A549 (cell line): Measurements from ENCODE around the gene ACSBG1. TPM values are rescaled to one million over a fixed set of nuclear protein-coding genes. Genes with fewer than 3 reads are reported as not detected.

Source experiments
- ATAC-seq, 2 experiments: fragments of 200-7000 bp in 1 of 2; fragments of >200 bp in 1 of 2; cut with Nextera tagmentation in 1 of 2; cut with Tn5 transposase in 1 of 2; 3 replicates each; pipeline versions ENCODE4 v1.8.0 to v1.9.1; 2018 to 2020; ENCODE audit warnings: mild to moderate bottlenecking in 1 of 2, moderate library complexity in 1 of 2
- CTCF ChIA-PET: fragments of 300-600 bp; sonication (Branson Sonifier 250); formaldehyde crosslinking; extraction: SDS; loops from one replicate; lab custom pipeline; 2021; ENCODE audit warnings: antibody characterized with exemption, inconsistent platforms; lab: Yijun Ruan, JAX
- POLR2A ChIA-PET: fragments of 350-600 bp; formaldehyde crosslinking; extraction: SDS; loops from one replicate; lab custom pipeline; 2021; ENCODE audit warnings: antibody characterized with exemption, inconsistent platforms; lab: Yijun Ruan, JAX
- DNase-seq, 2 experiments: peaks; one replicate each; pipeline versions ENCODE4 v3.0.0 to v3.0.0-alpha.2; 2011 to 2016; ENCODE audit warnings: low read depth in 1 of 2, low spot score in 1 of 2
- FAIRE-seq: peaks from 2 replicates; lab custom pipeline; 2011; peaks lifted over from hg19 to GRCh38; lab: Jason Lieb, UNC
- H3K27ac ChIP-seq, 2 experiments: fragments of >200 bp; sonication (Bioruptor Twin); formaldehyde crosslinking; 3 replicates each; pipeline ENCODE4 v1.5.1; 2016 to 2017
- H3K4me1 ChIP-seq: fragments of >200 bp; sonication (Bioruptor Twin); formaldehyde crosslinking; 3 replicates; pipeline ENCODE4 v1.6.1; 2016
- H3K4me2 ChIP-seq: fragments of >200 bp; sonication (Bioruptor Twin); formaldehyde crosslinking; 3 replicates; pipeline ENCODE4 v1.6.1; 2016
- H3K4me3 ChIP-seq: fragments of >200 bp; sonication (Bioruptor Twin); formaldehyde crosslinking; 3 replicates; pipeline ENCODE4 v1.5.1; 2016
- H3K9me3 ChIP-seq: fragments of >200 bp; sonication (Bioruptor Twin); formaldehyde crosslinking; 3 replicates; pipeline ENCODE4 v1.6.1; 2016
- ATOH8 ChIP-seq: fragments of 250-450 bp; sonication (Bioruptor Pico); IDR thresholded peaks from 2 replicates; pipeline ENCODE4 v1.5.0; 2020; ENCODE audit warnings: low read depth, mild to moderate bottlenecking, moderate library complexity
- BHLHE40 ChIP-seq: IDR thresholded peaks from 2 replicates; pipeline ENCODE4 v1.6.1; 2012; ENCODE audit warnings: low read depth, low read length, inconsistent platforms
- CBX2 ChIP-seq: fragments of 200-600 bp; sonication (generic); IDR thresholded peaks from 2 replicates; pipeline ENCODE4 v1.6.1; 2016; ENCODE audit warnings: low read depth, mild to moderate bottlenecking, borderline replicate concordance
- CBX8 ChIP-seq: fragments of 200-600 bp; sonication (generic); IDR thresholded peaks from 2 replicates; pipeline ENCODE4 v1.6.1; 2016
- CHD2 ChIP-seq: fragments of 150-350 bp; IDR thresholded peaks from 2 replicates; pipeline ENCODE4 v1.6.1; 2014; ENCODE audit warnings: low read length; ENCODE audit not compliant: partially characterized antibody
- CHD4 ChIP-seq: fragments of 200-600 bp; sonication (generic); IDR thresholded peaks from 2 replicates; pipeline ENCODE4 v1.6.1; 2016; ENCODE audit warnings: antibody characterized with exemption, mild to moderate bottlenecking, borderline replicate concordance
- EHF ChIP-seq: fragments of 250-450 bp; sonication (Bioruptor Pico); IDR thresholded peaks from 2 replicates; pipeline ENCODE4 v1.5.0; 2020; ENCODE audit warnings: mild to moderate bottlenecking
- FOSB ChIP-seq: fragments of 250-450 bp; sonication (Bioruptor Pico); IDR thresholded peaks from 2 replicates; pipeline ENCODE4 v1.5.0; 2020; ENCODE audit warnings: mild to moderate bottlenecking, moderate library complexity
- FOSL2 ChIP-seq, 2 experiments: fragments of 450-650 bp in 1 of 2; fragments of >200 bp in 1 of 2; sonication (Bioruptor Twin) in 1 of 2; formaldehyde crosslinking; IDR thresholded peaks; 2 replicates each; pipeline versions ENCODE4 v1.5.0 to v1.6.1; 2016 to 2020; ENCODE audit warnings: mild to moderate bottlenecking in 1 of 2, moderate library complexity in 1 of 2
- FOXS1 ChIP-seq: fragments of 250-450 bp; sonication (Bioruptor Pico); IDR thresholded peaks from 2 replicates; pipeline ENCODE4 v1.5.0; 2020; ENCODE audit warnings: mild to moderate bottlenecking, moderate library complexity
- GATA3 ChIP-seq: IDR thresholded peaks from 2 replicates; pipeline ENCODE4 v1.6.1; 2012; ENCODE audit warnings: borderline replicate concordance
- HEYL ChIP-seq: fragments of 250-450 bp; sonication (Bioruptor Pico); IDR thresholded peaks from 2 replicates; pipeline ENCODE4 v1.8.0; 2021; ENCODE audit warnings: mild to moderate bottlenecking, moderate library complexity
- HOXB13 ChIP-seq: fragments of 250-450 bp; sonication (Bioruptor Pico); IDR thresholded peaks from 2 replicates; pipeline ENCODE4 v1.5.0; 2020; ENCODE audit warnings: low read depth, mild to moderate bottlenecking, moderate library complexity
- HOXB5 ChIP-seq: fragments of 250-450 bp; sonication (Bioruptor Pico); IDR thresholded peaks from 2 replicates; pipeline ENCODE4 v1.5.0; 2020; ENCODE audit warnings: mild to moderate bottlenecking, moderate library complexity
- KDM1A ChIP-seq: fragments of 200-600 bp; sonication (generic); IDR thresholded peaks from 2 replicates; pipeline ENCODE4 v1.6.1; 2016; ENCODE audit warnings: low read depth, mild to moderate bottlenecking
- MAZ ChIP-seq: fragments of 150-350 bp; IDR thresholded peaks from 2 replicates; pipeline ENCODE4 v1.6.1; 2014; ENCODE audit warnings: antibody characterized with exemption, low read depth, low read length, borderline replicate concordance
- NFE2L2 ChIP-seq: fragments of 150-350 bp; conservative IDR thresholded peaks from 2 replicates; pipeline ENCODE4 v1.6.1; 2014; ENCODE audit warnings: low read length
- NPAS2 ChIP-seq: fragments of 250-450 bp; sonication (Bioruptor Pico); IDR thresholded peaks from 2 replicates; pipeline ENCODE4 v1.8.0; 2022; ENCODE audit warnings: mild to moderate bottlenecking, moderate library complexity, borderline replicate concordance
- POLR2AphosphoS2 ChIP-seq: conservative IDR thresholded peaks from 2 replicates; pipeline ENCODE4 v1.6.1; 2012; ENCODE audit warnings: low read length, improper control_type of control experiment, inconsistent platforms
- RCOR1 ChIP-seq: fragments of 150-350 bp; IDR thresholded peaks from 2 replicates; pipeline ENCODE4 v1.6.1; 2014; ENCODE audit warnings: antibody characterized with exemption, low read length, low read depth
- SMC3 ChIP-seq: fragments of >200 bp; sonication (Bioruptor Twin); formaldehyde crosslinking; IDR thresholded peaks from 3 replicates; pipeline ENCODE4 v1.6.1; 2018; ENCODE audit warnings: inconsistent platforms
- TFCP2L1 ChIP-seq: fragments of 250-450 bp; sonication (Bioruptor Pico); IDR thresholded peaks from 2 replicates; pipeline ENCODE4 v1.5.0; 2021; ENCODE audit warnings: mild to moderate bottlenecking
- USF2 ChIP-seq: fragments of 450-650 bp; IDR thresholded peaks from 2 replicates; pipeline ENCODE4 v1.6.1; 2014; ENCODE audit warnings: antibody characterized with exemption
- ZC3H11A ChIP-seq: fragments of 450-650 bp; IDR thresholded peaks from 2 replicates; pipeline ENCODE4 v1.6.1; 2014; ENCODE audit warnings: antibody characterized with exemption, mild to moderate bottlenecking
- WGBS: methylation state at CpG from one replicate; pipeline ENCODE4 v1.1.6; 2017; ENCODE audit errors: missing lambda C conversion rate; 5-methylcytosine and 5-hydroxymethylcytosine counted together
- polyA plus RNA-seq, 4 experiments: library from polyadenylated mRNA; depleted of rRNA in 3 of 4; stranded (reverse); fragments of >200 nt; fragmentation: RNase III in 1 of 4; extraction: RNeasy Plus Mini Kit Qiagen cat#74134 plus additional on column Dnase treatment in 1 of 4; gene quantifications; 2 replicates in 3 of 4; 3 replicates in 1 of 4; pipeline ENCODE4 v1.2.3, GENCODE V29; 2011 to 2017
- TF ChIP-seq, protein P1 (sequence below): fragments of 200-600 bp; sonication (generic); IDR thresholded peaks from 2 replicates; pipeline ENCODE4 v1.6.1; 2016; ENCODE audit warnings: antibody characterized with exemption, mild to moderate bottlenecking, moderate library complexity

ACSBG1 gene
- polyA plus RNA-seq, 2 of the 4 experiments (the other 2 are of a cell fraction), result 0.15 to 0.21 TPM

DNA sequence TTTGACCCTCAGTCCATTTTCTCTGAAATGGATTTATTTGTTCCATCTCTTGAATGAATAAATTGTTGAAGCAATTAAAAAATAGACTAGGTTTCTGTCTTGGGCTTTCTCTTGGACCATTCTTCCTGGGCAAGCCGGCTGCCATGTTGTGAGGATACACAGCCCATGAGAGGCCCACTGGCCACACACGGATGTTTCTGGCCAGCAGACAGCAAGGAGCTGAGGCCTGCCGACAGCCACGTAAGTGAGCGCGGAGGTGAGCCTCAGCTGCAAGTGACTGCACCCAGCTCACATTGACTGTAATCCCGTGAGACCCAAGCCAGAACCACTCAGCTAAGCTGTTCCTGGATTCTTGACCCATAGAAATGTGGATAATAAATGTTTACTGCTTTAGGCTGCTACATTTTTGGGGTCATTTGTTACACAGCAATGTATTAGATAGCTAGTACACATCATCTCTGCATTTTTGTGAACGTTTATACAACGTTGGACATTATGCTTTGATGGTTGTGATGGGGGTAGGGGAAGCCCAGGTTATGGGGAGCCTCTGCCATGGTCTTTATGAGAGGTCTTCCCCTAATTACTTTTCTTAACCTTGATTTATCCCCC is 62.4 kb downstream of the ACSBG1 start:
- FAIRE-seq (no peak), DNase-seq (no peak), ATAC-seq (no peak)
- Histone ChIP-seq H3K27ac (no peak overlapping the region), H3K4me1 (no peaks in the 10 kb centered on the region), H3K4me3 (no peak overlapping the region), H3K4me2 (no peak overlapping the region), H3K9me3 (no peaks in the 10 kb centered on the region)
- TF ChIP-seq CHD2, result no peak
- no peak for TF ChIP-seq HOXB13 (CRISPR knock-in tag)
- TF ChIP-seq ZC3H11A, result no peak
- TF ChIP-seq CBX8, result no peak
- no peak for TF ChIP-seq FOXS1
- TF ChIP-seq FOSB (CRISPR knock-in tag), result no peak
- no peak for TF ChIP-seq RCOR1
- TF ChIP-seq HEYL (CRISPR knock-in tag), result no peak
- TF ChIP-seq EHF (CRISPR knock-in tag), result no peak
- TF ChIP-seq ATOH8 (CRISPR knock-in tag), result no peak
- no peak for TF ChIP-seq CBX2
- ChIA-PET CTCF (interaction anchor here (0.6 to 3.0 kb wide), 9 partner anchors 12 to 130 kb away, joined by 3 to 19 read pairs (median 4); partner anchors contain the start of genes CIB2 and IDH3A), POLR2A (no interaction called here)
- 97% methylated on average over 9 of the region's 9 CpGs for WGBS

DNA sequence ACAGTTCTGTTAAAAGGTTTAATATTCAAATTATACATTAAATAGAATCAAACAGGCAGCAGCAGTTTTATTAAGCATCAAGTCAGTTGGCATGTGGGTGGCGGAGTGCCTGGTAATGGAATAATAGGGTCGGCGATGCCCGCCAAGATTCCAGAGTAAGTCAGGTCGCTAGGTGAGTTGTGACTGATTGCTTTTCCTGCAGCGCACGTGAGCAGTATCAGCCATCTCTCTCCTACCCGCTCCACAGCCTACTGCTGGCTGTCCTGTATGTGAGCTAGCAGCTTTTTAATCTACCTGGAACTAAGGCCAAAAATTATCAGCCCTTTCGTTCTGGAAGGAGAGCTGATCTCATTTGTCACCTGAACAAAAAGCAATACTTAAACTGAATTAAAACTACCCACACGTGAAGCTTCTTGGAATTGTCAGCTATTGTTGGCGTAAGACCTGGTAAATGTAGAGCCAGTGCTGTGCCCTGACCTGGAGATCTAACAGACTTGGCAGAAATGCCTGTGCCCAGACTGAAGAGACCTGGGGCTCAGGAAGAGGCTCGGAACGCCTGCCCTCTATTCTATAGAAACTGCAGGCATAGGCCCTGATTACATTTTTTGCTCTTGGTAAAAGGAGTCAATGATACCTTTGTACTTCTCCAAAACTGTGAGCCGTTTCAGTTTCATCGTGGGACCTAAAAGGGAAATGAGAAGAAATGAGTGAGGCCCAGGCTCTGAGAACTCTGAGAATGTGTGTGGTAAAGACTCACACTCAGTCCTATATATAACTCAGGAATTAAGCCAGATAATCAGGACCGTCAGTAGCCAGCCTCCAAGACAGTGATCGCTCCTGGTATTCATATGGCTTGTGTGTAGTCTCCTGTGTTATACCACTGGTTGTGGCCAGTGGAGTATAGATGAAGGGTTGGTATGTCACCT is 63.3 kb downstream of the ACSBG1 start:
- no peak for TF ChIP-seq FOSL2 (IDR thresholded peaks at IDR 0.05)
- no peak for TF ChIP-seq FOSL2 (CRISPR knock-in tag; IDR thresholded peaks at IDR 0.05)
- no peak for TF ChIP-seq CHD2
- TF ChIP-seq USF2, result no peak
- TF ChIP-seq HOXB5 (CRISPR knock-in tag), result no peak
- no peak for TF ChIP-seq MAZ
- TF ChIP-seq HOXB13 (CRISPR knock-in tag), result no peak
- no peak for TF ChIP-seq CHD4
- TF ChIP-seq FOXS1, result no peak
- TF ChIP-seq TFCP2L1, result no peak
- no peak for TF ChIP-seq KDM1A
- TF ChIP-seq POLR2AphosphoS2, result no peak
- TF ChIP-seq, all 56 proteins: peak for 0
- WGBS, result 93% methylated on average over 17 of the region's 17 CpGs
- H3K9me3 ChIP-seq, result no peaks in the 10 kb centered on the region
- DNase-seq (no peak), FAIRE-seq (no peak), ATAC-seq (no peak)
- H3K4me3 ChIP-seq, result no peak overlapping the region
- no peaks in the 10 kb centered on the region for H3K4me1 ChIP-seq
- H3K4me2 ChIP-seq, result no peak overlapping the region
- no peak overlapping the region for H3K27ac ChIP-seq
- ChIA-PET POLR2A (no interaction called here), CTCF (interaction anchor here (0.9 to 3.0 kb wide), 6 partner anchors 14 to 69 kb away, joined by 3 to 19 read pairs (median 6); partner anchors contain the start of gene CIB2)

GRCh38 chr15:78168608-78169007 is 65.8 kb downstream of the ACSBG1 start:
- ATAC-seq (no peak), FAIRE-seq (no peak), DNase-seq (no peak)
- POLR2A ChIA-PET, result interaction anchor here (0.5 kb wide), 1 partner anchor 20 kb away, joined by 3 read pairs; the partner anchor contains the start of gene IDH3A
- Histone ChIP-seq H3K4me1 (no peaks in the 10 kb centered on the region), H3K4me2 (no peak overlapping the region), H3K9me3 (no peaks in the 10 kb centered on the region), H3K27ac (no peak overlapping the region), H3K4me3 (no peak overlapping the region)
- CTCF ChIA-PET, result interaction anchor here (0.7 to 4.3 kb wide), 6 partner anchors 9 to 73 kb away, joined by 3 to 26 read pairs (median 4); no protein-coding TSS in a partner anchor
- 90% methylated on average over 5 of the region's 5 CpGs for whole genome bisulfite sequencing
- TF ChIP-seq KDM1A, result no peak
- no peak for TF ChIP-seq RCOR1
- no peak for TF ChIP-seq GATA3
- TF ChIP-seq BHLHE40, result no peak
- no peak for TF ChIP-seq HOXB13 (CRISPR knock-in tag)
- TF ChIP-seq, protein P1, sequence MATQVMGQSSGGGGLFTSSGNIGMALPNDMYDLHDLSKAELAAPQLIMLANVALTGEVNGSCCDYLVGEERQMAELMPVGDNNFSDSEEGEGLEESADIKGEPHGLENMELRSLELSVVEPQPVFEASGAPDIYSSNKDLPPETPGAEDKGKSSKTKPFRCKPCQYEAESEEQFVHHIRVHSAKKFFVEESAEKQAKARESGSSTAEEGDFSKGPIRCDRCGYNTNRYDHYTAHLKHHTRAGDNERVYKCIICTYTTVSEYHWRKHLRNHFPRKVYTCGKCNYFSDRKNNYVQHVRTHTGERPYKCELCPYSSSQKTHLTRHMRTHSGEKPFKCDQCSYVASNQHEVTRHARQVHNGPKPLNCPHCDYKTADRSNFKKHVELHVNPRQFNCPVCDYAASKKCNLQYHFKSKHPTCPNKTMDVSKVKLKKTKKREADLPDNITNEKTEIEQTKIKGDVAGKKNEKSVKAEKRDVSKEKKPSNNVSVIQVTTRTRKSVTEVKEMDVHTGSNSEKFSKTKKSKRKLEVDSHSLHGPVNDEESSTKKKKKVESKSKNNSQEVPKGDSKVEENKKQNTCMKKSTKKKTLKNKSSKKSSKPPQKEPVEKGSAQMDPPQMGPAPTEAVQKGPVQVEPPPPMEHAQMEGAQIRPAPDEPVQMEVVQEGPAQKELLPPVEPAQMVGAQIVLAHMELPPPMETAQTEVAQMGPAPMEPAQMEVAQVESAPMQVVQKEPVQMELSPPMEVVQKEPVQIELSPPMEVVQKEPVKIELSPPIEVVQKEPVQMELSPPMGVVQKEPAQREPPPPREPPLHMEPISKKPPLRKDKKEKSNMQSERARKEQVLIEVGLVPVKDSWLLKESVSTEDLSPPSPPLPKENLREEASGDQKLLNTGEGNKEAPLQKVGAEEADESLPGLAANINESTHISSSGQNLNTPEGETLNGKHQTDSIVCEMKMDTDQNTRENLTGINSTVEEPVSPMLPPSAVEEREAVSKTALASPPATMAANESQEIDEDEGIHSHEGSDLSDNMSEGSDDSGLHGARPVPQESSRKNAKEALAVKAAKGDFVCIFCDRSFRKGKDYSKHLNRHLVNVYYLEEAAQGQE, result no peak
- no peak for TF ChIP-seq SMC3
- no peak for TF ChIP-seq NPAS2 (CRISPR knock-in tag)
- TF ChIP-seq NFE2L2, result no peak
